B cell (primary cell): ENCODE measurements around the gene LDLRAD2. TPM values are rescaled to one million over a fixed set of nuclear protein-coding genes. Genes with fewer than 3 reads are reported as not detected.

ENCODE experiments used
- ATAC-seq: fragments of 200-7000 bp; cut with Tn5 transposase; one replicate; pipeline ENCODE4 v1.10.0; 2021; ENCODE audit warnings: low read depth, mild to moderate bottlenecking, moderate number of reproducible peaks, moderate library complexity
- CTCF ChIA-PET: fragments of 350-600 bp; sonication (Branson Sonifier 250); formaldehyde crosslinking; loops from one replicate; lab custom pipeline; 2021; ENCODE audit warnings: antibody characterized with exemption, inconsistent platforms; lab: Charles Lee
- POLR2A ChIA-PET: fragments of 350-600 bp; sonication (Branson Sonifier 250); formaldehyde crosslinking; loops from one replicate; lab custom pipeline; 2021; ENCODE audit warnings: antibody characterized with exemption; lab: Charles Lee
- DNase-seq: peaks from one replicate; pipeline ENCODE4 v3.0.0; 2013
- H2AFZ ChIP-seq: 2 replicates; pipeline ENCODE4 v1.6.1; 2012; ENCODE audit warnings: mild to moderate bottlenecking, low read depth, low read length; ENCODE audit not compliant: insufficient read depth, poor library complexity, severe bottlenecking
- H3K27ac ChIP-seq, 2 donors: 1 replicate in 1 of 2; 2 replicates in 1 of 2; pipeline ENCODE4 v1.5.1; 2012 to 2013; ENCODE audit warnings: low read length in 2 of 2, mild to moderate bottlenecking in 2 of 2, moderate library complexity in 1 of 2
- H3K27me3 ChIP-seq, 4 experiments: fragments of 200-600 bp in 1 of 4; sonication (generic) in 1 of 4; replicated peaks in 1 of 4; 1 replicate in 2 of 4; 2 replicates in 2 of 4; pipeline versions ENCODE4 v1.6.1 to v1.7.0; 2013 to 2016; ENCODE audit warnings: low read length in 3 of 4, mild to moderate bottlenecking in 2 of 4, mixed read lengths in 1 of 4, moderate library complexity in 1 of 4; ENCODE audit not compliant: insufficient read depth in 4 of 4, control insufficient read depth in 3 of 4; ENCODE audit errors: control extremely low read depth in 1 of 4
- H3K36me3 ChIP-seq, 2 experiments: replicated peaks in 1 of 2; 1 replicate in 1 of 2; 2 replicates in 1 of 2; pipeline versions ENCODE4 v1.6.1 to v1.7.1; 2013; ENCODE audit warnings: low read length in 1 of 2; ENCODE audit not compliant: insufficient read depth in 2 of 2, control insufficient read depth in 1 of 2; ENCODE audit errors: control extremely low read depth in 1 of 2, extremely low read depth in 1 of 2
- H3K4me1 ChIP-seq, 2 donors: fragments of 200-600 bp in 1 of 2; sonication (generic) in 1 of 2; 1 replicate in 1 of 2; 2 replicates in 1 of 2; pipeline versions ENCODE4 v1.5.1 to v1.6.1; 2013 to 2017; ENCODE audit warnings: low read length in 2 of 2; ENCODE audit not compliant: control insufficient read depth in 2 of 2, insufficient read depth in 2 of 2
- H3K4me2 ChIP-seq: replicated peaks from 2 replicates; pipeline ENCODE3; 2012; ENCODE audit warnings: mild to moderate bottlenecking, low read depth, low read length; ENCODE audit not compliant: poor library complexity, severe bottlenecking
- H3K4me3 ChIP-seq, 5 experiments: fragments of 200-600 bp in 1 of 5; sonication (generic) in 1 of 5; 1 replicate in 3 of 5; 2 replicates in 2 of 5; pipeline versions ENCODE4 v1.5.1 to v1.7.0; 2011 to 2016; ENCODE audit warnings: low read length in 4 of 5, mild to moderate bottlenecking in 4 of 5, low read depth in 2 of 5, control low read depth in 1 of 5, moderate library complexity in 1 of 5; ENCODE audit not compliant: insufficient read depth in 1 of 5; ENCODE audit errors: control extremely low read depth in 1 of 5, extremely low read depth in 1 of 5
- H3K79me2 ChIP-seq: fragments of 200-600 bp; sonication (generic); one replicate; pipeline ENCODE4 v1.6.0; 2016; ENCODE audit warnings: low read length; ENCODE audit not compliant: control insufficient read depth, insufficient read depth
- H3K9ac ChIP-seq: fragments of 200-600 bp; sonication (generic); 2 replicates; pipeline ENCODE4 v1.6.1; 2017; ENCODE audit warnings: mild to moderate bottlenecking, low read length, moderate library complexity
- H3K9me3 ChIP-seq, 3 donors: one replicate each; pipeline versions ENCODE4 v1.6.1 to v1.7.1; 2013; ENCODE audit warnings: low read length in 2 of 3; ENCODE audit not compliant: control insufficient read depth in 2 of 3, insufficient read depth in 1 of 3; ENCODE audit errors: control extremely low read depth in 1 of 3
- H4K20me1 ChIP-seq: 2 replicates; pipeline ENCODE4 v1.6.0; 2012; ENCODE audit warnings: mild to moderate bottlenecking, low read length; ENCODE audit not compliant: insufficient read depth, control insufficient read depth, poor library complexity, severe bottlenecking
- H3K27ac Mint-ChIP-seq: one replicate; pipeline ENCODE4 v1.8.0; 2021; ENCODE audit warnings: mixed read lengths
- H3K27me3 Mint-ChIP-seq: one replicate; pipeline ENCODE4 v1.8.0; 2021; ENCODE audit warnings: mixed read lengths
- H3K4me1 Mint-ChIP-seq: one replicate; pipeline ENCODE4 v1.8.0; 2021; ENCODE audit warnings: mixed read lengths
- H3K4me3 Mint-ChIP-seq: one replicate; pipeline ENCODE4 v1.8.0; 2021; ENCODE audit warnings: mixed read lengths
- H3K9me3 Mint-ChIP-seq: one replicate; pipeline ENCODE4 v1.8.0; 2022; ENCODE audit warnings: mixed read lengths; ENCODE audit not compliant: insufficient read depth
- EZH2 ChIP-seq: IDR thresholded peaks from 2 replicates; pipeline ENCODE4 v1.6.1; 2012; ENCODE audit warnings: borderline replicate concordance, low read depth, mild to moderate bottlenecking, moderate library complexity, low read length; ENCODE audit not compliant: insufficient read depth, poor library complexity, severe bottlenecking
- WGBS: methylation state at CpG from one replicate; pipeline ENCODE4 v1.1.5; 2013; ENCODE audit warnings: missing lambda C conversion rate; ENCODE audit not compliant: insufficient coverage; 5-methylcytosine and 5-hydroxymethylcytosine counted together
- intact Hi-C: fragments of 100-400 bp; cut with micrococcal nuclease; formaldehyde crosslinking; loops from one replicate; pipeline ENCODE4 v1.10.0; 2022
- polyA plus RNA-seq: library from polyadenylated mRNA; depleted of rRNA; stranded (reverse); fragments of >200 nt; gene quantifications from 2 replicates; pipeline ENCODE4 v1.2.3, GENCODE V29; 2012
- total RNA-seq, 2 donors: library from RNA; stranded (reverse); fragments of 120-200 nt in 1 of 2; gene quantifications; 1 replicate in 1 of 2; 2 replicates in 1 of 2; pipeline versions ENCODE4 v1.2.3 to v1.2.4, GENCODE V29; 2013 to 2022
- TF ChIP-seq, protein P1 (sequence below): fragments of 200-600 bp; IDR thresholded peaks from one replicate; pipeline ENCODE4 v1.8.0; 2022; ENCODE audit warnings: antibody characterized with exemption, mild to moderate bottlenecking

Gene LDLRAD2
- total and polyA plus RNA-seq, 2 donors (not counting 1 experiment from before 2014, with no cell fraction given): 0.47 to 3.0 TPM

DNA sequence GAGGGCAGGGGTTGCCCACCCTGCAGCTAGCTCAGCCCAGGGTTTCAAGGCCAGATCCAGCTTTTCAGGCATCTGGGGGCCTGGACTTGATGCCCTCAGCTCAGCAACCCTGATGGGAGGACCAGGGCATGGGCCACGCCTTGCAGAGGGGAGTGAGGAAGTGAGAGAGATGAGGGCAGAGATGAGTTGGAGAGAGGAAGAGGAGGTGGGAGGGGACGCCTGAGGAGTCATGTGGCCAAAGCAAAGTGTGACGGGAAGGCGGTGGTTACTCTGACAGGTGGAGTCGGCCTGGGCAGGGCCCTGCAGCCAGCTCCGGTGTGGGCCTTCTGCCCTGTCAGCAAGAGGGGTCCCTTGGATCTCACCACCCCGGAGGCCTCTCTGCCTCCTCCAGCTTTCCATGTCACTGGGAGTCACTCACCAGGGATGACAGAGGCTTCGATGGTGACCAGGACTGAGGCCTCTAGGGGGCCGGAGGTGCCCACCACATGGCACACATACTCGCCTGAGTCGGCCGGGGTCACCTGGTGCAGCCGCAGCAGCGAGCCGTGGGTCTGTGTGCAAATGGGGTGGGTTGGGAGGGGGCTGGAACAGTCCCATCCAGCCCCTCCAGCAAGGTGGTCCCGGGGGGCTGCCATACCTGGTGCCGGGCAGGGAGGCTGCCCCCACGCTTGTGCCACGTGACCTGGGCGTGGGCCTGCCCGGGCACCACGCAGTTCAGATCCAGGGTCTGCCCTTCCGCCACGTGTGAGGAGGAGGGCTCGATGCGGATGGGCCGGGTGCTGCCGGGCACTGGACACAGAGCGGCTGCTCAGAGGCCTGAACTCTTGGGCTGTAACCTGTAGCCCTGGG, 40.4 kb downstream of the LDLRAD2 start:
- Histone ChIP-seq H3K36me3 (peaks cover 0 to 2% of the 10 kb centered on the region in 2 experiments), H4K20me1 (no peaks in the 10 kb centered on the region), H3K4me3 (no peak overlapping the region), H2AFZ (peak overlapping the region; percentile 69), H3K4me2 (peak overlapping the region; percentile 55), H3K4me1 (peaks cover 6 to 15% of the 10 kb centered on the region in 2 donors), H3K79me2 (no peaks in the 10 kb centered on the region), H3K27ac (peak overlapping the region in 1 of 2 donors; percentile 27), H3K9ac (peak overlapping the region; percentile 6), H3K27me3 (no peaks in the 10 kb centered on the region), H3K9me3 (peaks cover 0 to 4% (median 0%) of the 10 kb centered on the region in 3 donors)
- Mint-ChIP-seq H3K4me3 (peak overlapping the region; percentile 54), H3K27ac (peak overlapping the region; percentile 82), H3K4me1 (peaks cover 13% of the 10 kb centered on the region), H3K27me3 (no peaks in the 10 kb centered on the region), H3K9me3 (no peaks in the 10 kb centered on the region)
- ChIA-PET POLR2A (no interaction called here), CTCF (no interaction called here)
- 81% methylated on average over 25 of the region's 29 CpGs for WGBS
- peak; percentile 91 for ATAC-seq
- TF ChIP-seq EZH2: no peak
- TF ChIP-seq, protein P1, sequence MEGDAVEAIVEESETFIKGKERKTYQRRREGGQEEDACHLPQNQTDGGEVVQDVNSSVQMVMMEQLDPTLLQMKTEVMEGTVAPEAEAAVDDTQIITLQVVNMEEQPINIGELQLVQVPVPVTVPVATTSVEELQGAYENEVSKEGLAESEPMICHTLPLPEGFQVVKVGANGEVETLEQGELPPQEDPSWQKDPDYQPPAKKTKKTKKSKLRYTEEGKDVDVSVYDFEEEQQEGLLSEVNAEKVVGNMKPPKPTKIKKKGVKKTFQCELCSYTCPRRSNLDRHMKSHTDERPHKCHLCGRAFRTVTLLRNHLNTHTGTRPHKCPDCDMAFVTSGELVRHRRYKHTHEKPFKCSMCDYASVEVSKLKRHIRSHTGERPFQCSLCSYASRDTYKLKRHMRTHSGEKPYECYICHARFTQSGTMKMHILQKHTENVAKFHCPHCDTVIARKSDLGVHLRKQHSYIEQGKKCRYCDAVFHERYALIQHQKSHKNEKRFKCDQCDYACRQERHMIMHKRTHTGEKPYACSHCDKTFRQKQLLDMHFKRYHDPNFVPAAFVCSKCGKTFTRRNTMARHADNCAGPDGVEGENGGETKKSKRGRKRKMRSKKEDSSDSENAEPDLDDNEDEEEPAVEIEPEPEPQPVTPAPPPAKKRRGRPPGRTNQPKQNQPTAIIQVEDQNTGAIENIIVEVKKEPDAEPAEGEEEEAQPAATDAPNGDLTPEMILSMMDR: no peak
- intact Hi-C loops: loop anchor here (1.0 kb wide), 1 partner anchor 69 kb away; the partner anchor contains the start of gene USP48
- peak; percentile 65 for DNase-seq

DNA sequence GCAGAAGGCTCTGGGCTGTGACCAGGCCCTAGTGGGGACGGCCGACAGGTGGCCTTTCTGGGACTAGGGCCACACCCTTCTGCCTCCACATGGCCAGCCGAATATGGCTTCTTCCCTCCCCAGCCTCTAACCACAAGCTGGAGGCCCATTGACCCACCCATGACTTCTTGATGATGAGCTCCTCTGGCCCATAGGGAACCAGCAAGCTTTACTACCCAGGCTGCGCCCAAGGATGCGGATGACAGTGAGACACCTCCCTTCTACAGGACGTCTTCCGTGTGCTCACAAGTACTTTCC, 41.0 kb downstream of the LDLRAD2 start:
- POLR2A ChIA-PET: no interaction called here
- Mint-ChIP-seq H3K4me3 (no peak overlapping the region), H3K27me3 (no peaks in the 10 kb centered on the region)

More for the DNA sequence above, 41.0 kb downstream of the LDLRAD2 start:
- DNase-seq: no peak
- H3K9me3 Mint-ChIP-seq: no peaks in the 10 kb centered on the region
- WGBS: 96% methylated on average over 7 of the region's 7 CpGs
- peaks cover 13% of the 10 kb centered on the region for H3K4me1 Mint-ChIP-seq
- H3K4me3 ChIP-seq: no peak overlapping the region
- no peak overlapping the region for H3K4me2 ChIP-seq
- no peaks in the 10 kb centered on the region for H3K79me2 ChIP-seq
- peaks cover 0 to 2% of the 10 kb centered on the region in 2 experiments for H3K36me3 ChIP-seq
- H3K27ac Mint-ChIP-seq: no peak overlapping the region
- CTCF ChIA-PET: interaction anchor here (0.6 kb wide), 1 partner anchor 110 kb away, joined by 4 read pairs; no protein-coding TSS in a partner anchor
- peaks cover 6 to 15% of the 10 kb centered on the region in 2 donors for H3K4me1 ChIP-seq
- no peak for ATAC-seq
- peaks cover 0 to 4% (median 0%) of the 10 kb centered on the region in 3 donors for H3K9me3 ChIP-seq
- no peak overlapping the region for H2AFZ ChIP-seq
- intact Hi-C loops: no loop called here
- no peak overlapping the region for H3K9ac ChIP-seq
- no peaks in the 10 kb centered on the region for H3K27me3 ChIP-seq
- TF ChIP-seq, protein P1: no peak
- TF ChIP-seq EZH2: no peak
- H3K27ac ChIP-seq: no peak overlapping the region
- H4K20me1 ChIP-seq: no peaks in the 10 kb centered on the region
